Posterior vena cava (tissue), 2 donors: ENCODE measurements around the gene NDUFB11. TPM values are rescaled to one million over a fixed set of nuclear protein-coding genes. Genes with fewer than 3 reads are reported as not detected.

Experiments
- DNase-seq: peaks from one replicate; pipeline ENCODE4 v3.0.0-alpha.2; 2020; ENCODE audit warnings: low spot score
- intact Hi-C, 2 donors: fragments of 100-400 bp; cut with DNase I; formaldehyde crosslinking; loops; one replicate each; pipeline versions ENCODE4 v1.14.1 to v1.14.2; 2022 to 2023
- total RNA-seq, 2 donors: library from RNA; stranded (reverse); fragmentation: NEBNext Ultra II Directional; extraction: Animal tissue kit (Norgen Biotek cat#: 25700); gene quantifications; one replicate each; pipeline ENCODE4 v1.2.1, GENCODE V29; 2021
- donor health status: DM: yes; HTN: yes; CAD: no.
- donor health status: DM: yes; HTN: yes; CAD: no.

Gene NDUFB11
- total RNA-seq, 2 donors from 2014 or later = 35.7 to 44.0 TPM

GRCh38 chrX:47101206-47101605 is 43.3 kb downstream of the NDUFB11 start:
- peak; percentile 31 for DNase-seq
- intact Hi-C loops = no loop called here

- intact Hi-C loops = no loop called here
- DNase-seq = no peak
Observed at GRCh38 chrX:47098338-47099094, 46.0 kb downstream of the NDUFB11 start.

GRCh38 chrX:47097018-47097417 is 47.5 kb downstream of the NDUFB11 start:
- no peak for DNase-seq
- intact Hi-C loops = no loop called here

GRCh38 chrX:47093860-47094259 is 50.6 kb downstream of the NDUFB11 start:
- no peak for DNase-seq

GRCh38 chrX:47093248-47093647 is 51.3 kb downstream of the NDUFB11 start:
- intact Hi-C loops = no loop called here
- no peak for DNase-seq

More at GRCh38 chrX:47093860-47094259, 50.6 kb downstream of the NDUFB11 start:
- intact Hi-C loops = no loop called here

Other genes with a start within 250 kb of the NDUFB11 start
- 1 to 10 TPM; 3.1 to 6.6 TPM for gene JADE3, start 232.3 kb downstream of the NDUFB11 start, total RNA-seq
- gene RGN, start 66.3 kb downstream of the NDUFB11 start, total RNA-seq = 10 to 100 TPM in 1 of 2 donors, 1 to 10 TPM in 1; 8.4 to 17.3 TPM
- gene RBM10, start 519 bp upstream of the NDUFB11 start, total RNA-seq = 10 to 100 TPM; 17.8 to 20.8 TPM
- 100 to 1,000 TPM; 151 to 179 TPM for gene UBA1, start 49.1 kb upstream of the NDUFB11 start, total RNA-seq
- 10 to 100 TPM; 53.5 to 55.3 TPM for gene CDK16, start 74.0 kb upstream of the NDUFB11 start, total RNA-seq
- gene USP11, start 88.3 kb upstream of the NDUFB11 start, total RNA-seq = 10 to 100 TPM; 50.2 to 61.6 TPM
- under 1 TPM; 0.14 to 0.19 TPM for gene ZNF157, start 225.9 kb upstream of the NDUFB11 start, total RNA-seq